ENCODE measurements around the gene PLA2G4F.
A peak's percentile ranks its signal among the peaks of the same experiment; 100 is the strongest.

PLA2G4F gene

DNA sequence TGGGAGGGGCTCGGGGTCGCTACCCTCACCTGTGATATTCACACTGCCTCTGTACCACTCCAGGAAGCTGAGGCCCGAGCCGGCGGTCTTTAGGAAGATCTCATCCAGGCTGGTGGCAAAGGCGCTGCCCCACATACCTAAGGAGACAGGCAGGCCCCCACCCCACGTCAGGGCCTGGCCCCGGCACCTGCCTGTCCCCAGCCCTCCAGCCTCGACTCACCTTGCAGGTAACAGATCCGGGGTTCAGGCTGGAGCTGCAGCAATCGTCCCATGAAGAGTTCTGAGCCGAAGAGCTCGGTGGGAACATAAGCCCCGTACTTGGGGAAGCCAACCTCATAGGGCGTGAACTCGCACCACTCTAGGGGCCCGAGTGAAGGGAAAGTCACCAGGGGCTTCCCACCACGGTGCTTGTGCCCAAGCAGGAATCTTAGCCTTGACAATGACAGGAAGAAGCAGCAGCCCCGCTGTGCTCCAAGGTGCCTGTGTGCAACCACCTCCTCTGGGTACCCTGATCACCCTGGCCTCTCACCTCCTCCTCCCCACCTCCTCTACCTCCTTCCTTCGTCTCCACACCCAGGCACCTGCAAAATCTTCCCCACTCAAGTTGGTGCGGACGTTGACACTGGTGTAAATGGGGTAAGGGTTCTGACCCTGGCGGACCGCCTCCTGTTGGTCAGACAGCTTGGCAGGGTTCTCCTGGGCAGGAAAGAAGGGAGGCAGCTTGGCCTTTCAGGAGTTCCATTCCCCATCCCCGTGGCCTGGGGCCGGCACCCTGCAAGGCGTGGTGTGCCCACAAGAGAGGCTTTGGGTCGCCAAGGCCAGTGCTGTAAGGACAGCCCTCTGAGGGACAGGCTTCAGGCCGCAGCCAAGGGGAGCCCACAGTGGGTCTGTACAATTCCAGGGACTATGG, 10.6 kb downstream of the PLA2G4F start:
- DNase-seq: no peak

DNA sequence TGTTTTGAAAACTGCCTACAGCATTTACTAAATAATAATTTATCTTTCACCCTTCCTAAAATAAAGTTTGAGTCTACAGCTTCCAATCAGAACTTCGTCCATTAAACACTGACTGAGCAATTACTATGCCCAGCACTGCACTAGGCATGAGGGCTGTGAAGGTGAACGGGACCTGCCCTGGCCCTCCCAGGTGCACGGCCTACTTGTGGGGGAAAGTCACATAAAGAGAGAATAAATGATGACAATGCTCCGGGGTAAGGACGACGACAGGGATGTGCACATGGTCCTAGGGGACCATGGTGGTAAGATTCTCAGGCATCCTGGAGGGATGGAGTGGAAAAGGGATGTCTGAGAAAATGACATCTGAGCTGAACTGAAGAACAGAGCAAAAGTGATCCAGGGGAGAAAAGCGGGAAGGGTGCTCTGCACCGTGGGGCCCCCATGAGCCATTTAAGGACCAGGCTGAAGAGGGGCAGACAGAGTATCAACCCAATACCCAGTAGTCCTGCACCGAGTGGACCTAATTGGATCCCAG, 11.5 kb downstream of the PLA2G4F start:
- no peak for DNase-seq

DNA sequence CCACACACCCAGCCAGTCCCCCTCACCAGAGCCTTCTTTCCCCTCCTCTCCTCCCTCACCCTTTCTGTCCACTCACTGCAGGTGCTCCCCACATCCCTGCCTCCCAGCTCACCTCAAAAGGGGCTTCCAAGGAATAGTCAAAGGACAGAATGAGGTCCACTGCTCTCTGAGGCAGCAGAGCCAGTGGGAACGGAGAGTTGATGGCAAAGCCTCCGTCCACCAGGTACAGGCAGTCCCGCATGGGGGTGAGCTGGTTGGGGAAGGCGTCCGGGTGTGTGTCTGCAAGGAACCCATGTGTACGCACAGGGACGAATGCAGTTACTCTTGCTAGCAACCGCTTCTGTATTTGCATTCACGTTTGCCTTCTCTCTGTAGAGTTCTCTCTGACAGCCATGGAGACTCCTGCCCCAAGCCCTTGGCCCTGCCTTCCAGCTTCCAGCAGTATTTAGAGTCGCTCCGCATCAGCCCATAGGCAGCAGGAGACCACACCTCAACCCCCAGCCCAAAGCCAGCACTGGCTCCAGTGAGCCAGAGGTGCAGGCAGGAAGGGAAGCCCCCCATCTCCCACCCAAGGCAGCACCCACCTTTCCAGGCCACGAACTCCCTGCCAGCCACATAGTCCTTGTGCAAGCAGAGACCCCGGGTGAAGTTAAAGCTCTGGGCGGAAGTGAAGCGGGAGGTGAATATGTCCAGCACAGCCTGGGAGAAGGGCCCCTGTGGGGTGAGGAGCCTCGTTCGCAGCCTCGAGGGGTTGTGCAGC, 12.4 kb downstream of the PLA2G4F start:
- no peak for DNase-seq

DNA sequence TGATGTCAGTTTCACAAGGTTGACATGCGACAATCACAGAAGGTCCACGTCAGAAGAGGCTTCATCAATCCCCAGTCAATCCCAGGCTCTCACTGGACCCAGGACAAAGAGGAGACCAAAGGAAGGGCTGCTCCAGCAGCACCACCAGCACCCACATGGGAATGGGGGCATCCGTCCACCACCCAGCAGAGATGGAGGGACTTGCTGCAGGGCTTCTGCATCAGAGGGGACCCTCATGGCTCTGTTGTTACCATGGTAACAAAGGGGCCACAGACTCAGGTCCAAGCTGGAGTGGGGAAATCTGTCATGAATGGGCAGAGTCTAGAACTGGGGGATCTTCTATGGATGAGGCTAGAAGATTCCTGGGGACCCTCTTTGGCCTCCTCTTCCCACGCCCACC, 13.1 kb downstream of the PLA2G4F start:
- DNase-seq: no peak

DNA sequence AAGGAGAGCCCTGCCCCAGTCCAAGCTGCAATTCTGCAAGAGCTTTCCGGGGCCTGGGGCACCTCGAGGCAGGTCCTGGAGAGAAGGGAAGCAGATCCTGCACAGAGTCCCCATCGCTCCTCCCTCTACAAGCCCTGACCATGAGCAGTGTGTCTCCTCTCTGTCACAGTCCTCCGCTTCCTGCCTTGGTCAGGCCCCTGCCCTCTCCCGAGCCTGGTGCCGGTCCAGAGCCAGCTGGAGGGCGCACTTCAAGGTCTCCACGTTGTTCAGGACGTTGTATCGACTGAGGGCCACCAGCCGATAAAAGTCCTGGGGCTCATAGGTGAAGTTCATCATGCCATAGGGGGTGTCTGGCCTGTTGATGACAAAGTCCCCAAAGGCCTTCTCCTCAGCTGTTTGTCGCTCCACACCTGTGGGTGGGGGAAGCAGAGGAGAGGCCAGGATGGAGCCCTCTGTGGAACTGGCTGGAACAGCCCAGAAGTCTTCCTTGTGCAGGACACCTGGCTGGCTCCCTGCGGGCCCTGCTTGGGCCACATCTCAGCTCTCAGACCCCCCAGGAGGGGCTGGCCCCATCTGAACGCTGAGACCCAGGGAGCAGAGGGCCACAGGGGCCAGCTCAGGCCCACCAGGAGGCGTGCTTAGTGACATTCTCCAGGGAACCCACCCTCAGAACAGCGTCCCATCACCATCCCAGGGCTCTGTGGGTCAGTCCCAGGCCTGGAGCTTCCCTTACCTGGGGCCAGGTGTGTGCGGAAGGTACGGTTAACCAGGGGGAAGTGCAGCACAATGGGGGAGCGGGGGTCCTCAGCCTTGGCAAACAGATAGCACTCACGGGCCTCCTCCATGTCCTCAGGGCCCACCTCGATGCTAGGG, 14.4 kb downstream of the PLA2G4F start:
- no peak for DNase-seq

DNA sequence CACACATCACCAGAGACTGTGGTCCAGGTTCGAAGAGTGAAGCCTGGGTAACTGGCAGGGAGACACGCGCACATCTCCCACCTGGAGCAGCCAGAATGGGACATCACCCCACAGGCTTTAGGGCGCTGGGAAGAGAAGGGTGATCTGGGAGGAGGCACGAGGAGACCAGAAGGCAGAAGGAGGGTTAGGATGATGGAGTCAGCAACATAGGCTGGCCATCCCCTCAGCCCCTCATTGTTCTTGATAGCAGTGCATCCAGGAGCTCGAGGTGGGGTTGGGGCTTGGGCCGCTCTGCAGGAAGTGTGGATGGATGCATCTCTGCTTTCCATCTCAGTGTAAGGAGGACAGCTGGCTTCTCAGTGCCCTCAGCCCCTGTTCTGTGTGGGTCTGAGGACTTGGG, 15.2 kb downstream of the PLA2G4F start:
- DNase-seq: no peak

DNA sequence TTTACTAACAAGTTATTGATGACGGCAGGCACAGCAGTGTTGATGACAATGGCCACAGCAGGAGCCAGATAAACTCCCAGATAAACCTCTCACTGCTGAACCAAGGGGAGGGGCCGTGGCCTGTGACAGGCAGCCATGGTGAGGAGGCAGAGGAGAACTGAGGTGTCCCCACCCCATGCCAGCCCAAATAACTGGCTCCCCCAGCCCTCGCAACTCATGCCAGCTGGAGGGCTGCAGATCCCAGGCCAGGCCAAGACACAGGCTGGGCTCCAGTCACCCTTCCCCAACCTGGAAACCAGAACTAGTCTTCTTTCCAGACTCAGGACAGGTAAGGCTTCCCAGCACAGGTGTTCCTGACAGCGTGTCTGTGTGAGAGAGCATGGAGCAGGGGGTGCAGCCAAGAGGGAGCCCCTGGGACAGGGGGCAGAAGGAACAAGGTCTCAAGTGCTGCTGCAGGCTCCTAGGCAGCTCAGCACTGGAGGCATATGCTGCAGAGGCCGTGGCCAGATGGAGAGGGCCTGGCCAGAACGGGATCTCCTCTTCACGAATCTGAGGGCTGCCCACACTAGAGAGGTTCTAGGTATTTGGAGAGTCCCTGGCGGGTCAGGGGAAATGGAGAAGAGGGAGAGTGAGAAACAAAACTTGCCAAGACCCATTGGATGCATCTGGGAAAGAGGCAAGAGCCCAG, 15.9 kb downstream of the PLA2G4F start:
- DNase-seq: no peak

DNA sequence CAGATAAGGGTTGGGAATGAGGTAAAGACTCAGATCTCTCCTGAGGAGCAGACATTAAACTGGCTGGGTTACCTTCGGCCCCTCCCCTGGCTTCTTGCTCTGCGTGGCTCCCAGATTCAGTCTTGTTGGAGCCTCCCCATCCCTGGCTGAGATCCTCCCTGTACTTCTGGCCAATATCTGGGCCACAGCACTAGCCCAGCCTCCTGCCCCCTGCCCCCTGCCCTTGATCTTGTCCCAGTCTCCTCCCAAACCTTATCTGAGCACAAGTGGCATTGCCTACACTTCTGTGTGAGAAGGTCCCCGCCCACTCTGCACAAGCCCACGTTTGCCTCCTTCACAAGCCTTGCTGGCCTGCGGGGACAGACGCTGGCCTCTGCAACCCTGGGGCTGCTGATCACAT, 16.8 kb downstream of the PLA2G4F start:
- peak in 3 of 4 experiments; percentile 21 to 42 (median 24) for DNase-seq

DNA sequence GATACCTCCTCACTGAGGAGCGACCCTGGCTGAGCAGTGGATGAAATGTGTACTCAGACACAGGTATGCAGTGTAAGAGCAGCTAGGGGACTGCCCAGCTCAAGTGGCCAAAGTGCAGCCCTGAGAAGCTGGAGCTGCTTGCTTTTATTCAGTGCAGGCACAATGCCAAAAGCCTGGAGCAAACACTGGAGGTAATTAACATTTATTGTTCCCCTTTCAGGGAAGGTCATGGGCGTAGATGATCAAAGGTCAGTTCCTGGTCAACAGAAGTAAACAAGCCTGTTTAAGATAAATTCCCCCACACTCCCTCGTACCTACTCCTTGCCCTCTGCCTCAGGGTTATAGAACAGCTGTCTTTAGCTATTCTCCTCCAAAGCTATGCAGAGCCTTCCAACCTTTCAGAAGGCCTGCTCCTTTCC, 17.5 kb downstream of the PLA2G4F start:
- peak; percentile 40 to 71 (median 63) for DNase-seq

DNA sequence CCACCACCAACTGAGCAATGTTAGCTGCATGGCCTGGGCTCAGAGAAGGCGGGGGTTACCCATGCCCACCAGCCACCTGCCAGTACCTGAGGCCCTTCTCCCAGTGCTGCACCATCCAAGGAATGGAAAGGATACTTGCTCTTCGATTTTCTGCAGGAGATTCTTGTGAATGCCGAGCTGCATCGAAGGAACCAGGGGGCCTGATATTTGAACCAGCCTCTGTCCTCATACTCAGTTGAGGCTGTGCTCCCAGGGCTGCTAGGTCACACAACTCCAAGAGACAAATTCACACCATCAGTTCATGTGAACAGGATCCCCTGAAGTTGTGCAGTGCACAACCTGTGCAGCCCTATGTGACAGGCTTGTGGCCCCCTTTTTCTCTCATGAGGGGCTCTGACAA, 18.0 kb downstream of the PLA2G4F start:
- no peak for DNase-seq

DNA sequence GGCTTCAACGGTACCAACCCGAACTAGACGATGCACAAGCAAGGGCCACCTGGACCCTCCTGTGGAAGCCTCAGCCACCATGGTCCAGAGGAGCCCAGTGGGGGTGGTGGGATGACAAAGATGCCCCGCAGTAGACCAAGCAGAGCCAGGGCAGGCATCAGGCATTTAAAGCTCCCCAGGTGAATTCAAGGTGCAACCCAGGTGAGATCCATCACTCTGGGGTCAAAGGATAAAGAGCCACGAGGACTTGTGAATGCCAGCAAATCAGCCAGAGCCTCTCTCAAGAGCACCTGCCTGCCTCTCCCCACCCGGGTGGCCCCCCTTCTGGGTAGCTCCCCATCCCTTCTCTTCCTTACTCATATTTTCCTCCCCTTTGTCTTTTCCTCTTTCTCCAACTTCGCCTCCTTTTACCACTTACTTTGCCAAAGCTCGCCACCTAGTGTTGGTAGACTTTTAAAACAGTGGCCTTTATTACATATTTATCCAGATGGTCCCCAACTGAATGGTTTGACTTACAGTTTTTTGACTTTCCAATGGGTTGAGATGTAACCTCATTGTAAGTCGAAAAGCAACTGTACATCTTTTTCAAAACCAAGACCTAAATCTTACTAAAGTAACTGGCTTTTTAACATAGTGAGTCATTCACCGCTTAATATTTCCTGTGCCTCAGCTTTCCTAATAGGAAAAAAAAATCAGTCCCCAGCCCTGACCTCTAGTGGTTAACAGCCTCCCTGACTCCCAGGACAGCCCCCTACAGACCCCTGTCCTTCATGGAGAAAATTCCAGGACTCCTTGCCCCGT, 18.8 kb downstream of the PLA2G4F start:
- DNase-seq: peak; percentile 60 to 81 (median 64)

DNA sequence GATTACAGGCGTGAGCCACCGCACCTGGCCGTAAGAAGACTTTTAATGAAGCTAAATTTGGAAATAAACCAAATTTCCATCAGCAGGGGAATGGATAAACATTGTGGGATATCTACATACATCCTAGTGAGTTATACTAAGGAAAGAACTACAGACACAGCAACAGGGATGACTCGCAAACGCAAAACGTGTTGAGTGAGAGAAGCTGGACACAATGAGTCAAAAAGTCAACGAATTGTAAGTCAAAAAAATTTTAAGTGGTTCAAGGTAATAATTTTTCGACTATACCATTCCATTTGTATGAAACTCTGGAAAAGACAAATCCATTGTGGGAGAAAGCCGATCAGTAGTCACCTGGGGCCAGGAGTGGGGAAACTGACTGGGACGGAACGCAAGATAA, 19.9 kb downstream of the PLA2G4F start:
- DNase-seq: no peak

DNA sequence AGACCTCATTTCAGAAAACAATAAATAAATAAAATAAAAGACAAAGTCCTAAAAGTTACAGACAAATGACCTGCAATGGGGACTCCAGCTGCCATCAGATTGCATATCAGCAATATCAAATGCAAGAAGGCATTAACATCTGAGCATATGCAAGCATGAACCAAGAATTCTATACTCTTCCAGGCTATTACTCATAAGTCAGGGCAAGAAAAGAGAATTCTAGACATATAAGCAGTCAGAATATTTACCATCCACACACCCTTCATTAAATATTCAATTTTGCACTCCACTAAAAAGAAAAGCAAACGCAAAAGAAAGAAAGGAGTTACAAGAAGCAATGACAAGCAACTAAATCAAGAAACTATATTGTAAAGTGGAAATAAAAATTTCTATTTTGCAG, 21.1 kb downstream of the PLA2G4F start:
- DNase-seq: no peak

DNA sequence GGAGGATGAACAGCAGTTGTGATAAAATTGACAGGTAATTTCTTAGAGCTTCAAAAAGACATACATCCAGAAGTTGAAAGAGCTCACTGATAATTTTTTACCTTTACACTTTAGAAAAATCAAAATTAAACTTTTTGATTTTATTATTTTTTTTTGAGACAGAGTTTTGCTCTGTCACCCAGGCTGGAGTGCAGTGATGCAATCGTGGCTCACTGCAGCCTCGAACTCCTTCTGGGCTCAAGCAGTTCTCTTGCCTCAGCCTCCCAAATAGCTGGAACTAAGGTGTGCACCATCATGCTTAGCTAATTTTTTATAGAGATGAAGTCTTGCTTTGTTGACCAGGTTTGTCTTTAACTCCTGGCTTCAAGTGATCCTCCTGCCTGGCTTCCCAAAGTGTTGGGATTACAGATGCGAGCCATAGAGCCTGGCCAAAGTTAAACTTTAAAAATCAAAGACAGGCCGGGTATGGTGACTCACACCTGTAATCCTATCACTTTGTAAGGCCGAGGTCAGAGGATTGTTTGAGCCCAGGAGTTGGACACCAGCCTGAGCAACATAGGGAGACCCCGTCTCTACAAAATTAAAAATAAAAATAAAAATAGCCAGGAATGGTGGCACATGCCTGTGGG, 21.7 kb downstream of the PLA2G4F start:
- no peak for DNase-seq

DNA sequence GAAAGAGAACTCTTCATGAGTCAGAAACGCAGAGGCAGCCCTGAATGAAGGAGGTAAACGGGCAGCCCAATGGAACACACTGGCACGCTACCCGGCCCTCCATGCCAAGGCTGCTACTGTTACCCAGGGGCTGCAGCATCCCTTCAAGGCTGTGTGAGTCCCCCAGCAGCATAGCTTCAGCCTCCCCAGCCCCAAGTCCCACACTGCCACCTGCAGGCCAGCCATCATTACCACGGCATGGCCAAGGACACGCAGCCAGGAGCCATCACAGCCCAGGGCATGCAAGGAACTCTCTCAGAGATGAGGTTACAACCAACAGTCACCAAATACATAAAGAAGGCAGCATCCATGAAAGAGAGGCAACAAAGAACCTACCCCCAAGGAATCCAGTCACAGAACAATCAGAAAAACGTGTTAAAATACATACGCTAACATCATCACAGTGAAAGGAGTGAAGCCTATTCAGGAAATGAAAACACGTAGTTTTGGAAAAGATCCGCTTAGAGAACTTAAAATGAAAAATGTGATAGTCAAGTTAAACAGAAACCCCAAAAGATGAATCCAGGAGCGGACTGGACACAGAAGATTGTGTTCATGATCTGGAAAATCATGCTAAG, 22.4 kb downstream of the PLA2G4F start:
- peak; percentile 73 to 86 (median 78) for DNase-seq

DNA sequence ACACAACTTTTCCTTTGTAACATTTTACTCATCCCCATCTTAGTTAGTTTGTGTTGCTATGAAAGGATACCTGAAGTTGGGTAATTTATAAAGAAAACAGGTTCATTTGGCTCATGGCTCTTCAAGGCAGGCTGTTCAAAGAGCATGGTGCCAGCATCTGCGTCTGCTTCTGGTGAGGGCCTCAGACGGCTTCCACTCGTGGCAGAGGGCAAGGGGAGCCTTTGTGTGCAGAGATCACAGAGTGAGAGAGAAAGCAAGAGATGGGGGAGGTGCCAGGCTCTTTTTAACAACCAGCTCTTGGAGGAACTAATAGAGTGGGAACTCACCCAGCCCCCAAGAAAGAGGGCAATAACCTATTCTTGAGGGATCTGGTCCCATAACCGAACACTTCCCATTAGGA, 23.1 kb downstream of the PLA2G4F start:
- DNase-seq: no peak

DNA sequence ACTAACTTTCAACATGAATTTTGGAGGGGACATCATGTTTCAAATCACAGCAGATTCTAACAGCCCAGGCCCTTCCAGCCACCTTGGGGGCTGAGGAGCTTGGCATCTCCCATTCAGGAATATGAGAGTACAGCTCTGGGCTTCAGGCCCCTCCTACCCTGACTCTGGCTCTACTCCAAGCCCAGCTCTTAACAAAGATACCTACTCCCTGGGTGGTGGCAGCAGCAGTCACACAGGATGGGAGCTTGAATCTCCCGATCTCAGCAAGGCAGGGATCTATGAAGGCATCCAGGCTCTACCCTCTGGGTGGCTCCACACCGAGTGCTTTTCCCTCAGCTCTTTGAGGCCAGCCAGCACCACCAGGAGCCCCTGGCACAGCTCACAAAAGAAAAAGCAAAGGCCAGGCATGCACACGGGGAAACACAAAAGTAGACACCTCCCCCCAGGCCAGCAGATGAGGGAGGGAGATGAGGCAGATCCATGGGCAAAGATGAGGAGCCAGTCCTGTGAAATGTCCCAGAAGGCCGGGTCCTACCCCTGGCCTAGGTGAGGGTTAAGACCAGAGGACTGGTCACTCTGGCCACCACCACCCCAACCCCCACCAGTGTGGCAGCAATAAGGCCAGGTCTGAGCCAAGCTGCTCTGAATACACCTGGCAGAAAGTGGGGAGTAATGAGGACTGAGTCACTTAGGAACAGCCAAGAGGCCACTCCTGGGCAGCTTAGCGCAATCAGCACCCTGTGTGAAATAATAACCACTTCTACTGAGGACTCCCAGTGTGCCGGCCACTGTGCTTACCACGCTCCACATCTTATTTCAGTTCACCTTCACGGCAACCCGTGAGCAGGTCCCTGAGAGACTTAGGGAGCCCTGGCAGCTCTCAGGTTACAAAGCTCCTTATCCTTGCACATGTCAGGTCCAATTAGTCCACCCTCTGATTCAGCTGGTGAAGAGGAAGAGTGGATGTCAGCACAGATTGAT, 24.3 kb downstream of the PLA2G4F start:
- DNase-seq: no peak

DNA sequence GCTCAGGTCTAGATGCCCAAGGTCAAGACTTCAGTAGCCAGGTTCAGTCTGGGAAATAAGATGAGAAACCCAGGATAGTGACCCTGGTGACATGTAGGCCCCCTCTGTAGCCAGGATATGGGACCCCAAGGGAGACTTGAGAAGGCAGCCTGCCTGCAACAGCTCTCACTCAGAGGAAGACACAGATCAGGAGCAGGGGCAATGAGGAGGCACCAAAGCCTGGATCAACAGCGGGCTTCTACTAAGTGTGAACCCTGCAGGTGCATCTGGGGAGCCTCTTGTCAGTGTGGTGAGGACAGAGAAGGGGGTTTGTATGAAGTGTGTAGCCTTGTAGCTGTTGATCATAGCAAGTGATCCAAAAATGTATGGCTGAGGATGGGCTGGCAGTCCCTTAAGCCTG, 25.4 kb downstream of the PLA2G4F start:
- DNase-seq: no peak

Data from suppressor macrophage (primary cell).